Coronary artery (tissue), 2 donors: Measurements from ENCODE around the gene CROCC.
"Not testable (repeated sequence)": the region's sequence is repeated elsewhere in the genome, so short reads cannot be mapped to it uniquely, and the experiment has no call there.

ENCODE experiments used
- DNase-seq: peaks from one replicate; pipeline ENCODE4 v3.0.0-alpha.2; 2017; ENCODE audit warnings: low spot score
- H3K27ac ChIP-seq, 2 donors: fragments of 200-600 bp; sonication (generic); one replicate each; pipeline ENCODE4 v1.5.1; 2016 to 2019
- H3K4me3 ChIP-seq: fragments of 200-600 bp; sonication (generic); 2 replicates; pipeline ENCODE4 v1.5.1; 2016; ENCODE audit warnings: mild to moderate bottlenecking, moderate library complexity
- TF ChIP-seq, protein P1 (sequence below): fragments of 200-600 bp; sonication (generic); IDR thresholded peaks from one replicate; pipeline ENCODE4 v1.5.1; 2019; ENCODE audit warnings: antibody characterized with exemption

Gene CROCC

DNA sequence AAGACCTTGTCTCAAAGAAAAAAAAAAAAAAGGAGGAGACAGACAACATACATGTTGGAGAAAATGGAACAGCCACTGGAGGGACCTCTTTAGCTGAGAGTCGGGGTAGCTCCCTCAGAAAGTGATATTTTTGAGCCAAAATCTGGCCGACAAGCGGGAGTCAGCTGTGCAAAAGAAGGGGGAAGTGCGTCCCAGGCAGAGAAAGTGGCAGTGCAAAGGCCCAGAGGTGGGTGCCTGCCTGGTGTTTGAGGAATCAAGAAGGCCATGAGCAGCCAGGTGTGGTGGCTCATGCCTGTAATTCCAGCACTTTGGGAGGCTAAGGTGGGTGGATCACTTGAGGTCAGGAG is 6.1 kb upstream of the CROCC start:
- no peak for DNase-seq
- TF ChIP-seq, protein P1, sequence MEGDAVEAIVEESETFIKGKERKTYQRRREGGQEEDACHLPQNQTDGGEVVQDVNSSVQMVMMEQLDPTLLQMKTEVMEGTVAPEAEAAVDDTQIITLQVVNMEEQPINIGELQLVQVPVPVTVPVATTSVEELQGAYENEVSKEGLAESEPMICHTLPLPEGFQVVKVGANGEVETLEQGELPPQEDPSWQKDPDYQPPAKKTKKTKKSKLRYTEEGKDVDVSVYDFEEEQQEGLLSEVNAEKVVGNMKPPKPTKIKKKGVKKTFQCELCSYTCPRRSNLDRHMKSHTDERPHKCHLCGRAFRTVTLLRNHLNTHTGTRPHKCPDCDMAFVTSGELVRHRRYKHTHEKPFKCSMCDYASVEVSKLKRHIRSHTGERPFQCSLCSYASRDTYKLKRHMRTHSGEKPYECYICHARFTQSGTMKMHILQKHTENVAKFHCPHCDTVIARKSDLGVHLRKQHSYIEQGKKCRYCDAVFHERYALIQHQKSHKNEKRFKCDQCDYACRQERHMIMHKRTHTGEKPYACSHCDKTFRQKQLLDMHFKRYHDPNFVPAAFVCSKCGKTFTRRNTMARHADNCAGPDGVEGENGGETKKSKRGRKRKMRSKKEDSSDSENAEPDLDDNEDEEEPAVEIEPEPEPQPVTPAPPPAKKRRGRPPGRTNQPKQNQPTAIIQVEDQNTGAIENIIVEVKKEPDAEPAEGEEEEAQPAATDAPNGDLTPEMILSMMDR: no peak
- H3K4me3 ChIP-seq: no peak overlapping the region
- no peak overlapping the region for H3K27ac ChIP-seq

DNA sequence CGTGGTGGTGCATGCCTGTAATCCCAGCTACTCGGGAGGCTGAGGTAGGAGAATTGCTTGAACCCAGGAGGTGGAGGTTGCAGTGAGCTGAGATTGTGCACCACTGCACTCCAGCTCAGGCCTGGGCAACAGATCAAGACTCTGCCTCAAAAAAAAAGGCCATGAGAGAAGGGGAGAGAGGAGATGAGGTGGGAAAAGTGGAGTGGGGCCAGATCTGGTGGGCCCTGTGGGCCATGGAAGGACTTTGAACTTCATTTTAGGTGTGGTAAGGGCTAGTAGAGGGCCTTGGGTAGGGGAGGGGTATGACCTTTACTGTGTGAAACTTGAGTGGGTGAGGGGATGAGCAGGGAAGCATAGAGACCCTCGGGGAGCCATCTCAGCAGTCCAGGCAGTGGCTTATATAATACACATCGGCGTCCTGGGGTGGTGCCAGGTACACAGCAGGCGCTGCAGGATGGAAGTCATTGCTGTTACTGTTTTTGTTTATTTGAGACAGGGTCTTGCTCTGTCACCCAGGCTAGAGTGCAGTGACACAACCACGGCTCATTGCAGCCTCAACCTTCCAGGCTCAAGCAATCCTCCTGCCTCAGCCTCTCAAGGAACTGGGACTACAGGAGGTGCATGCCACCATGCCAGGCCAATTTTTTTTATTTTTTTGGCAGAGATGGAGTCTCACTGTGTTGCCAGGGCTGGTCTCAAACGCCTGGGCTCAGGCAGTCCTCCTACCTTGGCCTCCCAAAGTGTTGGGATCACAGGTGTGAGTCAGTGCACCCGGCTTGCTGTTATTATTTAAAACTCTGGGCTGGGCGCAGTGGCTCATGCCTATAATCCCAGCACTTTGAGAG is 5.5 kb upstream of the CROCC start:
- H3K4me3 ChIP-seq, H3K27ac ChIP-seq, DNase-seq: not testable (repeated sequence)

DNA sequence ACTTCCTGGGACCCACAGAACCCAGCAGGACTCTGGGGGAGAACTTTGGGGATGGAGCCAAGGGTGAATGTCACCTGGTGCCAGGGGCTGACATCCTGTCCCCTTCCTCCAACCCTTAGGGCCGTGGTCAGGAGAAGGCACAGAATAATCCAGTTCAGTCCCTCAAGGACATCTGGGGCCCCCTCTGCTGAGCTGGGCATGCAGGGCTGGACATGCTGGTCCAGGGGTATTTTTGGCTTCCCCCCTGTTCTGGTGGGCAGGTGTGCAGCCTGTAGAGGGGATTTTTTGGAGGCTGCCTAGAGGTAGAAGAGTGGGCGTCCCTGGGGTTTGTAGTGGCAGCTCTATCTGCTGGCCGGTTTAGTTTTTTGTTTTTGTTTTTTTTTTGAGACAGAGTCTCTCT is 3.4 kb upstream of the CROCC start:
- DNase-seq: no peak
- Histone ChIP-seq H3K27ac (no peak overlapping the region), H3K4me3 (no peak overlapping the region)
- TF ChIP-seq, protein P1: no peak

DNA sequence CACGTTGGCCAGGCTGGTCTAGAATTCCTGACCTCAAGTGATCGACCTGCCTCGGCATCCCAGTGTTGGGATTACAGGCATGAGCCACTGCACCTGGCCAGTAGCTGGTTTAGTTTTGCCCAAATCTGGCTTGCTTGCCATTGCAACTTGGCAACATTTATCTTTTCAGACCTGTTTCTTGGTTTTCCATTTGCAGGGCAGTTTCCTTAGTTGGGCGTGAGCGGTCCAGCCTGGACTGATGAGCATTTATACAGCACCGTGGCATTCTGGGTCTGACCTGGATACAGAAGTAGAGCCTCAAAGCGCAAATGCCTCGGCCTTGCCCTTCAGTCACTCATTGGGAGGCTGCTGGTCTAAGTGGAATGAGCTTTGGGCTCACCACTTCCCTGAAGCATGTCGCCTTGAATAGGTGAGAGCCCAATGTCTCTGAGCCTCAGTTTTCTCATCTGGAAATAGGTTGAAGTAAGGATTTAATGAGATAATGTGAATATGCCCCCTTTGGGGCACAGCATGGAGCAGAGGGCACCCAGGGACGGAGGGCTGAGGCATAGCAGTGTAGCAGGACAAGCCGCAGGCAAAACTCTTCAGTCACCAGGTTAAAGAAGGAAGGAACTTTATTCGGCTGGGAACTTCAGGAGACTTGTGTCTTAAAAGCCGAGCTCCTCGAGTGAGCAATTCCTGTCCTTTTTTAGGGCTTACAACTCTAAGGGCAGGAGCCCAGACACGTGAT is 2.6 kb upstream of the CROCC start:
- DNase-seq: peak; percentile 71
- not testable (repeated sequence) for H3K27ac ChIP-seq, H3K4me3 ChIP-seq

DNA sequence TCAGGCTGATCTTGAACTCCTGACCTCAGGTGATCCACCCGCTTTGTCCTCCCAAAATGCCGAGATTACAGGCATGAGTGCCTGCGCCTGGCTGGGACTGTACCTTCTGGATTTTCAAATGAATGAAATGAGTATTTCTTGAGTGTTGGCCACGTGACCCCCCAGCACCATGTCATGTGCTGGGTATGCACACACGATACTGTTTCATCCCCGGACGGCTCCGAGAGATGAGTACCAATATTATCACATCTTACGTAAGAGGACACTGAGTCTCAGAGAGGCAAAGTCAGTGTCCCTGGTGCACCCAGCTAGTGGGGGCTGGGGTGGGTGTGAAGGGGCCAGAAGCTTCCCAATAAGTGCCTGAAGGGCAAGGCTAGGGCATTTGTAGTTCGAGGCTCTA is 780 bp upstream of the CROCC start:
- Histone ChIP-seq H3K4me3 (no peak overlapping the region), H3K27ac (no peak overlapping the region)
- DNase-seq: no peak
- TF ChIP-seq, protein P1: no peak

DNA sequence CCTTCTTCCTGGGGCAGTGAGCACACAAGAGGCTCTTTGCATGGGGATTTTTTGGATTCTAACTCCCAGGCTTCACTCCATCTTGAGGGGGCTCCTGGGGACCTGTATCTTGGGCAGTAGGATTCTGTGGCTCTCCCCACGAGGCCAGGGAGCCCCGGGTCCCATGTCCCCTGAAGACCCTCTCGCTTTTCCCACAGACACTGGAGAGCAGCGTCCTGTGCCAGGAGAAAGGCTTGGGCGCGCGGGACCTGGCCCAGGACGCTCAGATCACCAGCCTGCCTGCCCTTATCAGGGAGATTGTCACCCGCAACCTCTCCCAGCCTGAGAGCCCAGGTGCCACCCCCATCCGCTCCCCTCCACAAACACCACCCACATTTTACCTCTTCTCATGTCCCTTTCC is 735 bp downstream of the CROCC start:
- no peak for DNase-seq
- Histone ChIP-seq H3K4me3 (no peak overlapping the region), H3K27ac (no peak overlapping the region)
- TF ChIP-seq, protein P1: no peak

DNA sequence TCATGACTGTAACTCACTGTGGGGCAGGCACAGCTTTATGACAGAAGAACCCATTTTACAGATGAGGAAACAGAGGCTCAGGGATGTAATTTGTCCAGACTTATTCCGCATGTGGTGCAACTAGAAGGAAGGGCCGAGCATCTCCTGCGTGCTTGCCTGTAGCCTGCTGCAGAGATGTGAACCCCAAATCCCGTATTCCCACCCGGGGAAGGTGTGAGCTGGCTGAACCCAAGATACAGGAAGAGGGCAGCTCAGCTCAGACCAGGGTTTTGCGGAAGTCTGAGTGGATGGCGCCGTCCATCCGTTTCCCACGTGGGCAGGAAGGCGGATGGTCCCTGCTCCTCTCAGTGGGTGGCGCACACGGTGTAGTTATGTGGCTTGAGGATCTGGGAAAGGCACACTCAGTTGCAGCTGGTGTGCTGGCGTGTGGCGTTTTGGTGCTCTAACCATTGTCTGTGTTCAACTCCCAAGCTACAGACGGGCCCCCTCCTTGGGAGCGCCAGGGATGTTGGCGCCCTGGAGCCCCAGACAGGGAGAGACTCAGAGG is 1.2 kb downstream of the CROCC start:
- DNase-seq: no peak
- no peak overlapping the region for H3K27ac ChIP-seq
- TF ChIP-seq, protein P1: no peak
- no peak overlapping the region for H3K4me3 ChIP-seq
